Parathyroid adenoma (tissue), 2 donors: ENCODE data around the gene VIPR2.

Experiments used
- H2AFZ ChIP-seq: fragments of 300-600 bp; sonication (generic); one replicate; pipeline ENCODE4 v1.7.0; 2017; ENCODE audit warnings: antibody characterized with exemption, mild to moderate bottlenecking
- H3K27ac ChIP-seq: fragments of 300-600 bp; sonication (generic); one replicate; pipeline ENCODE4 v1.7.0; 2017
- H3K27me3 ChIP-seq: fragments of 300-600 bp; sonication (generic); one replicate; pipeline ENCODE4 v1.7.0; 2017; ENCODE audit warnings: low read length; ENCODE audit not compliant: control insufficient read depth, insufficient read depth
- H3K36me3 ChIP-seq: fragments of 300-600 bp; sonication (generic); one replicate; pipeline ENCODE4 v1.7.0; 2017; ENCODE audit warnings: low read length; ENCODE audit not compliant: control insufficient read depth, insufficient read depth
- H3K4me1 ChIP-seq: fragments of 300-600 bp; sonication (generic); one replicate; pipeline ENCODE4 v1.7.0; 2017; ENCODE audit warnings: control low read depth
- H3K4me2 ChIP-seq: fragments of 300-600 bp; sonication (generic); one replicate; pipeline ENCODE4 v1.7.0; 2017; ENCODE audit warnings: low read length
- H3K4me3 ChIP-seq: fragments of 300-600 bp; sonication (generic); one replicate; pipeline ENCODE4 v1.7.0; 2017; ENCODE audit warnings: low read depth, low read length
- H3K79me2 ChIP-seq: fragments of 300-600 bp; sonication (generic); one replicate; pipeline ENCODE4 v1.7.0; 2017; ENCODE audit warnings: control low read depth
- H3K9ac ChIP-seq: fragments of 300-600 bp; sonication (generic); one replicate; pipeline ENCODE4 v1.7.0; 2017; ENCODE audit warnings: mild to moderate bottlenecking
- H3K9me3 ChIP-seq: fragments of 300-600 bp; sonication (generic); one replicate; pipeline ENCODE4 v1.7.0; 2017; ENCODE audit warnings: low read length; ENCODE audit not compliant: control insufficient read depth
- CTCF ChIP-seq: fragments of 300-600 bp; sonication (generic); IDR thresholded peaks from one replicate; pipeline ENCODE4 v1.7.0; 2017; ENCODE audit warnings: antibody characterized with exemption, mild to moderate bottlenecking
- donor health status: primary hyperparathyroidism.

The VIPR2 gene

GRCh38 chr7:159147246-159147645 is 2.6 kb upstream of the VIPR2 start:
- no peak overlapping the region for H3K4me2 ChIP-seq
- no peaks in the 10 kb centered on the region for H3K4me1 ChIP-seq

DNA sequence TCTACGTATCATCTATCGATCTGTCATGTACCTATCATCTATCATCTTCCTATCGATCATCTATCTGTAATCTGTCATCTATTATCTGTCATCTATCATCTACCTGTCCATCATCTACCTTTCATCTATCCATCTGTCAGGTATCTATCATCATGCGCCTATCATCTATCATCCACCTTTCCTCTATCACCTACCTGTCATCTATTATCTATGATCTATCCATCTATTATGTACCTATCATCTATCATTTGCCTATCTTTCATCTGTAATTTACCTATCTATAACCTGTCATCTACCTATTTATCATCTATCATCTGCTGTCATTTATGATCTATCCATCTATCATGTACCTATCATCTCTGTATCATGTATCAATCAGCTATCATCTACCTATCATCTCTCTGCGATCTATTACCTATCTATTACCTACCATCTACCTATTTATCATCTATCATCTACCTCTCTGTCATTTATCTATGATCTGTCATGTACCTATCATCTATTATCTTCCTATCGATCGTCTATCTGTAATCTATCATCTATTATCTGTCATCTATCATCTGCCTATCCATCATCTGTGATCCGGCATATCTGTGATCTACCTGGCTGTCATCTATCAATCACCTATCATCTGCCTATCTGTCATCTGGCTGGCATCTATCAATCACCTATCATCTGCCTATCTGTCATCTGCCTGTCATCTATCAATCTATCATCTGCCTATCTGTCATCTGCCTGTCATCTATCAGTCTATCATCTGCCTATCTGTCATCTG is 1.6 kb upstream of the VIPR2 start:
- no peak overlapping the region for H2AFZ ChIP-seq
- H3K4me2 ChIP-seq: no peak overlapping the region
- peaks cover 3% of the 10 kb centered on the region for H3K27me3 ChIP-seq
- H3K9ac ChIP-seq: no peak overlapping the region
- no peaks in the 10 kb centered on the region for H3K36me3 ChIP-seq
- no peaks in the 10 kb centered on the region for H3K9me3 ChIP-seq
- H3K4me3 ChIP-seq: no peak overlapping the region
- no peak overlapping the region for H3K27ac ChIP-seq
- H3K79me2 ChIP-seq: no peaks in the 10 kb centered on the region
- H3K4me1 ChIP-seq: no peaks in the 10 kb centered on the region
- no peak for TF ChIP-seq CTCF

More at GRCh38 chr7:159147246-159147645, 2.6 kb upstream of the VIPR2 start:
- H3K9ac ChIP-seq: no peak overlapping the region
- H3K4me3 ChIP-seq: no peak overlapping the region
- no peaks in the 10 kb centered on the region for H3K9me3 ChIP-seq
- no peak for TF ChIP-seq CTCF
- no peaks in the 10 kb centered on the region for H3K79me2 ChIP-seq
- no peak overlapping the region for H3K27ac ChIP-seq
- H3K27me3 ChIP-seq: peaks cover 3% of the 10 kb centered on the region
- no peak overlapping the region for H2AFZ ChIP-seq
- H3K36me3 ChIP-seq: no peaks in the 10 kb centered on the region

DNA sequence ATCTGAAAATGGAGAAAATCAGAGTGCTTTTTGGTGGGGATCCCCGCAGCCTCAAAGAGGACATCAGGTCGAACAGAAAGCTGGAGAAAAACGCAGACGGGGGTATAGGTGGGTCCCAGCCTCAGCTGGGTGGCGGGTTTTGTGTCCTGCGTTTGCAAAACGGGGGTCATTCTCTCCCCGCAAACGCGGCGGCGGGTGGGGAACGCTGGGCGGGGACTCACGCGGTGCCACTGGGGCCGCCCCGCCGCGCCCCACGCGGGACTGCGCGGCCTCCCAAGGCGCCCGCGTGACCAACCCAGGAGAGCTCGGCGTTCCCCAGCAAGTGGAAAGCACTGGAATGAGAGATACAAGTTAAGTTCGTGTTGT is 806 bp upstream of the VIPR2 start:
- H2AFZ ChIP-seq: peak overlapping the region; percentile 69
- peak overlapping the region; percentile 20 for H3K4me3 ChIP-seq
- no peaks in the 10 kb centered on the region for H3K4me1 ChIP-seq
- TF ChIP-seq CTCF: no peak
- H3K36me3 ChIP-seq: no peaks in the 10 kb centered on the region
- no peaks in the 10 kb centered on the region for H3K79me2 ChIP-seq
- H3K27ac ChIP-seq: no peak overlapping the region
- H3K27me3 ChIP-seq: peaks cover 3% of the 10 kb centered on the region
- peak overlapping the region; percentile 69 for H3K4me2 ChIP-seq
- no peak overlapping the region for H3K9ac ChIP-seq
- H3K9me3 ChIP-seq: no peaks in the 10 kb centered on the region

- Histone ChIP-seq H3K79me2 (no peaks in the 10 kb centered on the region), H3K4me3 (peak overlapping the region; percentile 29), H3K27ac (no peak overlapping the region), H3K27me3 (peaks cover 3% of the 10 kb centered on the region), H2AFZ (peak overlapping the region; percentile 57), H3K4me1 (peaks cover 3% of the 10 kb centered on the region), H3K36me3 (no peaks in the 10 kb centered on the region), H3K9me3 (no peaks in the 10 kb centered on the region), H3K9ac (no peak overlapping the region), H3K4me2 (peak overlapping the region; percentile 60)
- no peak for TF ChIP-seq CTCF
These were observed 598 bp downstream of the VIPR2 start for GRCh38 chr7:159143780-159144757.
